GM23338 (cell line): ENCODE results near the gene ADGRB3. TPM values are rescaled to one million over a fixed set of nuclear protein-coding genes. Genes with fewer than 3 reads are reported as not detected.

ENCODE experiments used
- ATAC-seq: fragments of 200-7000 bp; cut with Tn5 transposase; 3 replicates; pipeline ENCODE4 v1.9.1; 2020
- DNase-seq: peaks from one replicate; pipeline ENCODE4 v3.0.0-alpha.2; 2015; ENCODE audit warnings: low spot score
- H2AFZ ChIP-seq: fragments of 200-600 bp; sonication (generic); 2 replicates; pipeline ENCODE4 v1.8.0; 2016; ENCODE audit warnings: antibody characterized with exemption, mild to moderate bottlenecking, moderate library complexity
- H3F3A ChIP-seq: fragments of 200-600 bp; sonication (generic); replicated peaks from 2 replicates; pipeline ENCODE4 v1.8.0; 2017; ENCODE audit warnings: antibody characterized with exemption, mixed run types, low read depth
- H3K27ac ChIP-seq: fragments of 200-600 bp; sonication (generic); 2 replicates; pipeline ENCODE4 v1.6.1; 2016; ENCODE audit warnings: low read depth
- H3K27me3 ChIP-seq: fragments of 200-600 bp; sonication (generic); 2 replicates; pipeline ENCODE4 v1.8.0; 2016; ENCODE audit warnings: mild to moderate bottlenecking, mixed run types, moderate library complexity; ENCODE audit not compliant: insufficient read depth
- H3K36me3 ChIP-seq: fragments of 200-600 bp; sonication (generic); 2 replicates; pipeline ENCODE4 v1.8.0; 2016; ENCODE audit warnings: mild to moderate bottlenecking; ENCODE audit not compliant: insufficient read depth
- H3K4me1 ChIP-seq: fragments of 200-600 bp; sonication (generic); 2 replicates; pipeline ENCODE4 v1.8.0; 2016; ENCODE audit warnings: mild to moderate bottlenecking, moderate library complexity; ENCODE audit not compliant: insufficient read depth
- H3K4me2 ChIP-seq: fragments of 200-600 bp; sonication (generic); 2 replicates; pipeline ENCODE4 v1.7.1; 2017; ENCODE audit warnings: mixed run types
- H3K4me3 ChIP-seq: fragments of 200-600 bp; sonication (generic); 2 replicates; pipeline ENCODE4 v1.6.1; 2016; ENCODE audit warnings: mixed run types
- H3K79me2 ChIP-seq: fragments of 200-600 bp; sonication (generic); replicated peaks from 2 replicates; pipeline ENCODE4 v1.8.0; 2017; ENCODE audit warnings: mild to moderate bottlenecking; ENCODE audit not compliant: insufficient read depth
- H3K9me2 ChIP-seq: fragments of 200-600 bp; sonication (generic); 2 replicates; pipeline ENCODE4 v1.8.0; 2017; ENCODE audit not compliant: insufficient read depth
- H4K20me1 ChIP-seq: fragments of 200-600 bp; sonication (generic); replicated peaks from 2 replicates; pipeline ENCODE4 v1.8.0; 2017; ENCODE audit warnings: mild to moderate bottlenecking; ENCODE audit not compliant: insufficient read depth
- H3K27ac Mint-ChIP-seq: 2 replicates; pipeline ENCODE4 v1.8.0; 2020; ENCODE audit warnings: inconsistent platforms, mild to moderate bottlenecking, moderate library complexity, mixed read lengths
- H3K27me3 Mint-ChIP-seq: 3 replicates; pipeline ENCODE4 v1.8.0; 2022; ENCODE audit warnings: low read depth, mild to moderate bottlenecking, moderate library complexity, mixed read lengths, inconsistent platforms; ENCODE audit not compliant: insufficient read depth, poor library complexity
- H3K36me3 Mint-ChIP-seq: 3 replicates; pipeline ENCODE4 v1.8.0; 2021; ENCODE audit warnings: low read depth, mild to moderate bottlenecking, inconsistent platforms, moderate library complexity, mixed read lengths
- H3K4me1 Mint-ChIP-seq: 3 replicates; pipeline ENCODE4 v1.8.0; 2020; ENCODE audit warnings: mild to moderate bottlenecking, inconsistent platforms, mixed read lengths
- H3K4me3 Mint-ChIP-seq: 3 replicates; pipeline ENCODE4 v1.8.0; 2021; ENCODE audit warnings: moderate library complexity, mild to moderate bottlenecking, inconsistent platforms, mixed read lengths
- H3K9me3 Mint-ChIP-seq: 3 replicates; pipeline ENCODE4 v1.8.0; 2020; ENCODE audit warnings: moderate library complexity, mild to moderate bottlenecking, inconsistent platforms, mixed read lengths
- ETS1 ChIP-seq: IDR thresholded peaks from 2 replicates; pipeline ENCODE4 v1.6.1; 2016; ENCODE audit warnings: antibody characterized with exemption
- EZH2 ChIP-seq: fragments of 200-600 bp; sonication (generic); IDR thresholded peaks from one replicate; pipeline ENCODE4 v1.8.0; 2017; ENCODE audit warnings: antibody characterized with exemption, mild to moderate bottlenecking, low read depth; ENCODE audit not compliant: unreplicated experiment
- EZH2phosphoT487 ChIP-seq: fragments of 200-600 bp; sonication (generic); IDR thresholded peaks from one replicate; pipeline ENCODE4 v1.8.1; 2018; ENCODE audit warnings: antibody characterized with exemption; ENCODE audit not compliant: unreplicated experiment
- NANOG ChIP-seq: IDR thresholded peaks from 2 replicates; pipeline ENCODE4 v1.6.1; 2016; ENCODE audit warnings: antibody characterized with exemption, borderline replicate concordance
- ZNF331 ChIP-seq: fragments of 250-450 bp; sonication (Bioruptor Pico); IDR thresholded peaks from 2 replicates; pipeline ENCODE4 v1.5.0; 2020; ENCODE audit warnings: low read depth, mild to moderate bottlenecking, moderate library complexity
- ZNF462 ChIP-seq: fragments of 250-450 bp; sonication (Bioruptor Pico); IDR thresholded peaks from 2 replicates; pipeline ENCODE4 v1.5.0; 2020; ENCODE audit warnings: mild to moderate bottlenecking, moderate library complexity
- polyA plus RNA-seq: library from polyadenylated mRNA; unstranded; fragments of >200 nt; fragmentation: Nextera tagmentation; extraction: Ambion mirVana; gene quantifications from 2 replicates; pipeline ENCODE4 v1.2.1, GENCODE V29; 2016
- total RNA-seq: library from RNA; depleted of rRNA; stranded (reverse); fragments of >200 nt; shearing (Covaris generic); gene quantifications from 2 replicates; pipeline ENCODE4 v1.2.3, GENCODE V29; 2014

Gene ADGRB3
- total and polyA plus RNA-seq, 2 experiments from 2014 or later = 0.92 to 4.0 TPM

GRCh38 chr6:69018906-69019305, 383.8 kb downstream of the ADGRB3 start:
- no peaks in the 10 kb centered on the region for H3F3A ChIP-seq
- H3K9me2 ChIP-seq = no peaks in the 10 kb centered on the region
- H3K36me3 ChIP-seq = no peaks in the 10 kb centered on the region
- no peak overlapping the region for H3K4me2 ChIP-seq
- ATAC-seq = no peak
- no peak overlapping the region for H3K4me3 Mint-ChIP-seq
- H3K4me1 Mint-ChIP-seq = peaks cover 11% of the 10 kb centered on the region
- no peaks in the 10 kb centered on the region for H4K20me1 ChIP-seq
- no peak overlapping the region for H3K27ac ChIP-seq
- H3K27me3 ChIP-seq = no peaks in the 10 kb centered on the region
- TF ChIP-seq ETS1 (no peak), EZH2phosphoT487 (no peak), ZNF331 (CRISPR knock-in tag) (no peak), NANOG (no peak), ZNF462 (CRISPR knock-in tag) (no peak)
- no peaks in the 10 kb centered on the region for H3K9me3 Mint-ChIP-seq
- H3K36me3 Mint-ChIP-seq = no peaks in the 10 kb centered on the region
- H3K4me3 ChIP-seq = no peak overlapping the region
- peaks cover 14% of the 10 kb centered on the region; the same call in 1 of the 2 replicates for H3K4me1 ChIP-seq
- no peak for DNase-seq
- no peak overlapping the region for H2AFZ ChIP-seq
- H3K27me3 Mint-ChIP-seq = no peaks in the 10 kb centered on the region
- H3K79me2 ChIP-seq = no peaks in the 10 kb centered on the region
- no peak overlapping the region for H3K27ac Mint-ChIP-seq

DNA sequence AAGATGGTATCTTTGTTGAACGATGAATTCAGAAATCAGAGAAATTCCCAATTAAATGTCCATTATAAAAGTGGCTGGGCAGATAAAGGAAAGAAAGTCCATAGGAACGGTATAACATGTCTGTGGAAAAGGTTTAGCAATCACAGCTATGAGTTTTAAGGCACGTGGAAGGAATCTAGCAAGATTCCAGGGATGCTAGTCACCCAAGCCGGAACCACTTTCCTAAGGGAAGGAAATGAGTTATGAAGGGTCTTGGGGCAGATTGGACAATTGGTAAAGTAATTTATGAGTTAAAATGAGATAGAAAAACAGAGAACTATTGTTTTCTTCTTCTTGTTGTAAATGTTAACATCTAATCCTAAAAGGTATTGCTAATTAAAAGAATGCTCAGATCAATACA, 384.8 kb downstream of the ADGRB3 start:
- Histone ChIP-seq H2AFZ (no peak overlapping the region), H3K4me1 (peaks cover 14% of the 10 kb centered on the region; the same call in 1 of the 2 replicates), H3K4me3 (no peak overlapping the region), H3K79me2 (no peaks in the 10 kb centered on the region), H4K20me1 (no peaks in the 10 kb centered on the region), H3K27ac (no peak overlapping the region), H3K9me2 (no peaks in the 10 kb centered on the region), H3F3A (no peaks in the 10 kb centered on the region), H3K4me2 (no peak overlapping the region), H3K27me3 (no peaks in the 10 kb centered on the region), H3K36me3 (no peaks in the 10 kb centered on the region)
- Mint-ChIP-seq H3K9me3 (no peaks in the 10 kb centered on the region), H3K4me1 (peaks cover 11% of the 10 kb centered on the region), H3K27ac (no peak overlapping the region), H3K4me3 (no peak overlapping the region), H3K27me3 (no peaks in the 10 kb centered on the region), H3K36me3 (no peaks in the 10 kb centered on the region)
- no peak for DNase-seq
- ATAC-seq = no peak
- no peak for TF ChIP-seq ZNF462 (CRISPR knock-in tag)
- no peak for TF ChIP-seq EZH2
